G401.6 (cell line): ENCODE results near the gene ADGRD1.

Experiments used
- FAIRE-seq: peaks from 2 replicates; lab custom pipeline; 2012; peaks lifted over from hg19 to GRCh38; lab: Jason Lieb, UNC

The ADGRD1 gene

DNA sequence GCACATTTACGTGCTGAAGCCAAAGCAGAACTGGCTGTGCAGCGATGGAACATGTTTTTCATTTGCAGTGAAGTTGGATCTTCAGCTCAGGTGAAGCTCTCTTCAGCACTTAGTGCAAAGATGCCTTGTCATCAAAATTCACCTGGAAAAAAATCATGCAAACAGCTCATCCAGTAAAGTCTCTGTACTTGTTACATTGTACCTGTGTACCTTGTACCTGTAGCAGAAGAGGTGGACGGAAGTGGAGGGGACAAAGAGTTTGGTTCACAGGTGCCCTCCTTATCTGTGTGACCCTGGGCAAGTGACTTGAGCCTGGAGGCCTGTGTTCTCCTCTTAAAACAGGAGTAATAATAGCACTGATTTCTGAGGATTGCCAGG, 54.0 kb downstream of the ADGRD1 start:
- no peak for FAIRE-seq

DNA sequence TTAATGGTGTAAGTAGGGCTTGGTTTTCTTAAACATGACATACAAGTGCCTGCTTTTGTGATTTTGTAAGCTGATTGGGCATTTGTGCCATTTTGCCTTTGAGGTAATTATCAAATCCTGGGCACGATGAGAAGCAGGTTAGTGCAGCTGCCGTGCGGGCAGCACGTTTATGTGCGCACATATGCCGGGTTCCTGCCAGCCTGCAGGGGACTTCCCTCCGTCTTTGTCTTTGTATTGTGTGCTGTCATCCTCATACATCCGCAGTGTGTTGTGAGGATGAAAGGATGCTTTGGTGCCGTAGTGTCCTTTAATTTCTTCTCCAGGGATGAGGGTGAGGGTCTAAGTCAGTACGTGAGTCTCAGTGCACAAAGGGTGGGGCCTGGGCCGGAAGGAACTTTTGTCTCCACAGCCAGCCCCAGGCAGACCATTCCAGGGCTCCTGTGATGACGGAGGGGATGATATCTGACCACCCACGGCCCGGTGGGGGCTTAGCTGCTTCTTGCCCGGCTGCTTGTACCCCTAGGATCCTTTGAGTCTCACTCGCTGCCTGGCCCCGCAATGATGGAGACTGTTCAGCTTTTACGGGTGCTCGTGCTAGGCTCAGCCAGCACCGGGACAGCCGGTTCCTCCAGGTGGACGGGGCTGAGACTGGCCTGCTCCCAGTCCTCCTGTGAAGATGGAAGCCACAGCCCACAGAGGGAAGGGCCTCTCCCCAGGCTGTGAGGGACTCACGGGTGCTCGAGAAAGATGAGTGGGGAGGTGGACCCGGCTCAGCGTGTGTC, 54.6 kb downstream of the ADGRD1 start:
- no peak for FAIRE-seq

DNA sequence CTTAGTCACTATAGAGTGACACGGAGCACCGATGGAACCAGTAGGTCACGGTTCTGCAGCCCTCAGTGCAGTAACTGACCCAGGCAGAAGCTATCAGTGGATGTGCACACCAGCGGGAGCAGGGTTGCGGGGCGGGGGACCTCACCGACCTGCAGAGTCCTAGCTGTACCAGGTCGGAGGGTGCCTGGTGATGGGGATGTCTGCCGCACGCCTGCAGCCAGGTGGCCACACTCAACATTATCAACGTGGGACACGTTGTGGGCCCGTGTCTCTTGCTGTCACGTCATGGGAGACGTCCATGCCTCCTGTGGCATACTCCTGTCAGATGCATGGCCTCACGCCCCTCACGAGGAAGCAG, 55.2 kb downstream of the ADGRD1 start:
- FAIRE-seq = no peak

DNA sequence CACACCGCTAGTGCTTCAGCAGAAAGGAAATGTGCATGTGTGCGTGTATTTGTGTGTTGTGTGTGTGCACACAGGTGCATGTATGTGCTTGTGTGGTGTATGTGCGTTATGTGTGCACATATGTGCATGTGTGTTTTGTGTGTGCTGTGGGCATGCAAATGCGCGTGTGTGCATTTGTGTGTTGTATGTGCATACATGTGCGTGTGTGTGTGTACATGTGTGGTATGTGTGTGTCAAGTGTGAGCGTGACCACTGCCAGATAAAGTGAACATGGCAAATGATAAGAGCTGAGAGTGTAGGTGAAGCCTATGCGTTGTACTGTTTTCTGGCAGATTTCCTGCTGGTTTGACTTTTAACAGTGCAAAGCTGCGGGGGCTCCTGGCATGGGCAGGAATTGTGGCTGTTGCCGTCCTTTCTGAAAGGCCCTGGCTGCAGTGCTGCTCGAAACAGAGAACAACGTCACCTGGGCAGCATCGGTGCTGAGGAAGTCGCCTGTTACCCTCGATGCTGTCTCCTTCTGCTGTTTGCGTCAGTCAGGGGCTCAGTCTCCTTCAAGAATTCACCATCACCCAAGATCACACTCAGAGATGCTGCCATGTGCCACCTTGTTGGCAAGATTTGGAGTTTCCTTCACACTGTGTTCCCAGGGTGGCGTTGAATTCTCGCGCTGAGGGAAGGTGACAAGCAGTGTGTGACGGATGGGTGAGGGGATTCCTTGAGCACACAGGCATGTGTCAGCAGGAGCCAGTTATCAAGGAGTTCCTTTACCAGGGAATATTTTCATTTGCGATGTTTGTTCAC, 56.1 kb downstream of the ADGRD1 start:
- FAIRE-seq = no peak

DNA sequence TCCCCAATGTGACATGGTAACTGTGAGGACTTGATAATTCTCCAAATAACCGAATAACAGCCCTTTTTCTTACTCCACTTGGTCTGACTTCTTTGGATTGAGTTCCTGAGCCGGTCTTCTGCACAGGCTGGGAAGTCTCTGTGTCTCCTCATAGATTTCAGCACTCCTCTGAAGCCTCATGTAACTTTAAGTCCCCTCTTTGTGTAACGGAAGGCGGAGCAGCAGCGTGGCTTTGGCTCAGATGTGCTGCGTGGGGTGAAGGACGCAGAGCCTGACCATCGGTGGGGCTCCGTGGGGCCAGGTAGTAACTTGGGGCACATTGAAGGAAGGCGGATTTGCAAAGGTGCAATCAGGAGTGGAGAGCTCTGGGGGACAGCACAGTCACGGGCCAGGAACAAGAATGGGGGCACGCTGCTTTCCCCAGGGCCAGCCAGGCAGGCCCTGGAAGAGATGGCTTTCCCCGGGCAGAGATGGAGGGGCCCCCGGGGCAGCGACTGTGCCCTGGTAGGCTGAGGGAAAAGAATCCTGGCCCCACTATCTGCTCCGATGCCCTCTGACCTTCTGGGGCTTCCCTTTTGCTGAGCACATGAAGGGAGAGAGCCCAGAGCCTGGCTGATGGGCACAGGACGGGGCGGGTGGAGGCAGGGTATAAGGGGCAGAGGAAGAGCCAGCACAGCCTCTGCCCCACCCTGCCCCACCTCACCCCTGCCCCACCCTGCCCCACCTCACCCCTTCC, 56.9 kb downstream of the ADGRD1 start:
- FAIRE-seq = no peak

DNA sequence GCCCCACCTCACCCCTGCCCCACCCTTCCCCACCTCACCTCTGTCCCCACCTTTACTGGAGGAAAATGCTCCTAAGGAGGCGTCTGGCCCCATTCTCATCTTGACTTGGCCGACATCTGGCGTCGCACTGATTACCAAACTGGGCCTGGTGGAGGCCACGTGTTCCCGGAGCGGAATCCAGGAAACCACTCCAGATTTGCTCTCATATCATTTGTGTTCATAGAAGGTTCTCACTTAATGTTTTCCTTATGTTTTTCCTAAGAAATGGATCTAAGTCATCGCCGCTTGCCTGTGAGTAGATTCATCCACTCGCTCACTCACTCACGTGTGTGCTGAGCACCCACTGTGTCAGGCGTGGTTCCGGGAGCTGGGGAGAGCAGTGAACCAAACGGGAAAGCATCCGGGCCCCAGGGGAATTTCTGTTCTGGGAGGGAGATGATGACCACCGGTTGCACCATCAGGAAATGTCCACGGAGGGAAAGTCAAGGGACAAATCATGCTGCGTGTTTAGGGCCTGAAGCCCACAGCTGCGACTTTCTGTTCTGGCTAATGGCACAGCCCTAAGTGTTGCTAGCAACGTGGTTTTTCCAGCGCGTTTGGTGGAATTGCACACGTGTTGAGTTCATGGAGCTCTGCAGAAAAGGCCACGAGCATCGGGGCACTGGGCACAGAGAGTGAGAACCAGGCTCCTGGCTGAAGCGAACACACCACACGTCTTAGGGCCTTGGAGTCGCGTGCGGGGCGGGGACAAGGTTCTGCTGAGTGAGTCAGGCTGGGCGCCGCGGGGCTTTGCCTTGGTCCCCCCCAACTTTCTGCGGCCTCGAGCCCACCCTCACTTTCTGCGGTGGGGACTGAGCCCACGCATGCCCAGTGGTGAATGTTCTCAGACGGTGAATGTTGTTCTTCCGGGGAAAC, 57.7 kb downstream of the ADGRD1 start:
- FAIRE-seq = no peak

DNA sequence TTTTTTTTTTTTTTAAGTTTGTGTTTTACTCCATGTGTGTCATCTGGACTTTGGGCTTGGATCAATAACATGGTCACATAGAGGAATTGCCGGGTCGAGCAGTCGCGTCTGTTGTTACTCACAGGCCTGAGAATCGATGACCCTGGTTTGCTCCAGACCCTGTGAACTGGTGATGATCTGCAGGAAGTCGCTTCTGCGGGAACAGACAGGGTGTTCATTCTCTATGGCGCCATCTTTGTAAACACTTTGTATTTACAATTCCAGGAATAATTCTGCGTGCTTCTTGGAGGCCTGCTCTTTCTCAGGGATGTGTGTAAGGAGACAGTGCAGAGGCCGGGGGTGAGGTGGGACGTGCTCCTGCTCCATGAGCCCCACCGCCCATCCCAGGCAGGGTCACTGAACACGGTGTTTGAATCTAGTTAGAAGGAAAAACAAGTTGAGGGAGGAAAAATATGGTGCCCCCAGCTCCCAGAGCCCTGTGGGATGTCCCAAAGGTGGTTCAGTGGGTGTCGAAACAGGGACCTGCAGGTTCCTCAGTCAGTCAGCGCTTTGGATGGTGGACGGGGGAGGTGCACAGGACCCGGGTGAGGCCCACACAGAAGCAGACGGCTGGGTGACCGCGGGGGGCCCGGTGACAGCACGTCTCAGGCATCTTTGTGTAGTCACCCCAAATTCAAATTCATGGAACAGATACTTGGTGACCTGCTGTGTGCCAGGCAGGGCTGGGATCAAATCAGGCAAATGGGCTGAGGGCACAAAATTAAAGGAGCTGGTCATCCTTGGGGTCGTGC, 58.8 kb downstream of the ADGRD1 start:
- FAIRE-seq = no peak

DNA sequence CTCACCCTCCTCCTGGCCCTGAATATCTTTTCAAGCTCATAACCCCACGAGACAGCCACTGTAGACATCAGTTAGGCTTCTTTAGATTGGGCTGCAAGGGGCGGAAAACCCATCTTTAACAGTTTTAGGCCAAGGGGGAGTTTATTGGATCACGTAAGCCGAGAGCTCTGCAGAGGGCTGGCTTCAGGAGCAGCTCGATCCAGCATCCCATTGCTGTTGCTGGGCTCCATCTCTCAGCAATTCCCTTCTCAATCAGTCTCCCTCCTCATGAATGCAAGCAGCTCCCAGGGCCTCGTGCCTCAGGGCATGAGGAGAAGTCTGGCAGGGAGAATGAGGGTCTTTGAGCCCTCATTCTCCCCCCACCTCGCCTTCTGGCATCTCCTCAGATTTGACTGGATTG, 59.4 kb downstream of the ADGRD1 start:
- no peak for FAIRE-seq

DNA sequence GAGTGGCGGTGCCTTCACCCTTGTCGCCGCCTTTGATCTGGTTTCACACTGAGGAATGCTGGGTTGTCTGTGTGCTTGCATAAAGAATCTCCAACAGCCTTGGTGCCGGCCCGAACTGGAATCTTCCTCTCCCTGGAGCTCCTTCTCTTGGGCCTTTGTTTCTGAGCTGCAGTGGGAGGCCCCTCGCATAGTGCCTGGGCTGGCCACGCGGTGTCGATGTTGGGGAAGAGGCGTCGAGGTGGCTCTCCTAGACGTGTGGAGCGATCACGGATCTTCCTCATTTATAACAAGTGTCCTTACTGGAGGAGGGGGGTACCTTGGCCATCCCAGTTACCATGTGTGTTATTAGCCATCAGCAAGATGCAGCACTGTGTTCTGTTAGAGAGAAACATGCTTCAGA, 60.6 kb downstream of the ADGRD1 start:
- FAIRE-seq = no peak

DNA sequence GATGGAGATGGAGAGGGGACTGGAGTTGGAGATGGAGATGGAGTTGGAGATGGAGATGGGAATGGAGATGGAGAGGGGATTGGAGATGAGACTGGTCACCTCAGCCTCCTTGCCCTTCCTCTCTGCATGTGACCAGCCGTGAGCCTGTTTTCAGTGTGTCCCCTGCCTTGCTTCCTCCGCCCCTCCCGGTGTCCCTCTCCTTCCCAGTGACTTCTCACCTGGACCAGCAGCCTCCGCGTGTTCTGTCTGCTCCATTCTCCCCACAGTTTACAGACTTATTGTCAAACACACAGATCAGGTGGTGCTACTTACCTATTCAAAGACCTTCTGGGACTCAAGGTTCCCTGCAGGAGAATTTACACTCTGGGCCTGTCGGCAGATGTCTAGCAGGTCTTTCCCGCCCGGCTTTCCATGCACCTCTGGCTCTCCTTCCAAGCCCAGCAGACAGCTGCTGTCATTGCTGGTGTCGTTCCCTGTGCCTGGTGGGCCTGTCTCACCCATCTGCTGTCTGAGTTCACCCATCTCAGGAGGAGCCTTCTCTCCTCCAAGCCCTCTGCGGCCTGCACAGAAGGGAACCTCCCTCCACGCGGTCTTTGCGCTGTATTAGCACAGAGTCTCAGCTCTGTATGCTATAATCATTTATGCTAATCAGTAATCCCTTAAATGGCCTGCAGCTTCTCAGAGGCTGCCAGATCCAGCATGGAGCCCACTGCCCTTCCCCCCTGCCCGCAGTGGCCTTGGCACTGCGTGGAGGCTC, 62.1 kb downstream of the ADGRD1 start:
- no peak for FAIRE-seq

DNA sequence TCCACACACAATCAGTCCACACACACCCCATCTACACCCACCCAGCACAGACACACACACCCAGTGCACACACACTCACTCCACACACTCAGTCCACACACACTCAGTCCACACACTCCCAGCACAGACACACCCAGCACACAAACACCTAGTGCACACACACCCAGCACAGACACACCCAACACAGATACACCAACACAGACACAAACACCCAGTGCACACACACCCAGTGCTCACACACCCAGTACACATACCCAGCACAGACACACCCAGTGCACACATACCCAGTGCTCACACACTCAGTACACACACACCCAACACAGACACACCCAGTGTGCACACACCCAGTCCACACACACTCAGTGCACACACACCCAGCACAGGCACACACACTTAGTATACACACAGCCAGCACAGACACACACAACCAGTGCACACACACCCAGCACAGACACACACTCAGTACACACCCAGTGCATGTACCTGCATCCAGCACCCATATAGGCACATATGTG, 63.8 kb downstream of the ADGRD1 start:
- FAIRE-seq = no peak

DNA sequence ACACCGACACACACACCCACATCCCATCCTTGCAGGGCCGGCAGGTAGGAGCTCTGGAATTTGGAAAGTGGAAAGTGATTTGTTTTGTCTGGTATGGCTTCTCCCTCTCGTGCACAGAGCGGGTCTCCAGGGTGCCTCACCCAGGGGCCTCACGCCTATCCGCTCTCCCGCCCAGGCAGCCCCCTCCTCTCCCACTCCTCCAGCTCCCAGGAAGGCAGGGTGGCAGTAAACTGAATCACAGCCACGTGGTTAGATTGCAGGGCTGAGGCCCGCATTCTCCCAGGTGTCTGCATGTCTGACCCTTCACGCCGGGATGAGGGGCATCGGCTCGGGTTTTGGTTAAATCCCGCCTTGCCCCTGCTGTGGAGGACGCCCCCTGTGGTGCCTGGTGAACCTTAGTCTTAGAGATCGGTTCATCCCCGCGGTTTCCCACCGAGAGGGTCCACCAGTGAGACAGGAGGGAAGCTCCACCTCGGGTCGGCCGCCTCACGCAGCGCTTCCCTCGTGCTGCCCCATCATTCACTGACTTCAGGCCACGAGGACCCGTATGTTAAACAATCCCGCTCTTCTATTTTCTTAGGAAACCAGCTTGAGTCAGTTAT, 64.4 kb downstream of the ADGRD1 start:
- no peak for FAIRE-seq

DNA sequence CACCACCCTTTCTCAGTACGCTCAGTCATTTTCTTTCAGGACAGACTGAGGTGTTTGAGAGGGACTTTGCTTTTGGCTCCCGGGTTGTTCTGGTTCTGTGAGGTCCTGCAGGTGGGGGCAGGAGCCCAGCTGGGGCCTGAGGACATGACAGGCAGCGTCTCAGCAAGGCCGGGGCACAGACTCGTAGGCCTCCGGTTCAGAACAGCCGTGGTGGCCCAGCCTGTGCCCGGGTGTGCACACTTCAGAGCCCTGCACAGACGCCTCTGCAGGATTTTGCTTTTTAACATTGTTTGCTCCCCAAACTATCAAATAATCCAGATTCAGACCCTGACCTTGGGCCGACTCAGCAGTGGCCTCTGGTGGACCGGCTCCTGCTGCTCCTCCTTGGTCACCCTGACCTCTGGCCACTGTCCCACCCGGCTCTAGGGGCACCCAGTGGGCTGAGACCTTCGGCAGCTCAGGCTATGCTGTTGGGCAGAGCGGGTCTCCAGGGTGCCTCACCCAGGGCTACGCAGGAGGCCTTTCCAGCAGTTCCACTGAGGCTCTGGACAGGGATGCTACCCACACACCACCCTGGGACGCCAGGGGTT, 65.2 kb downstream of the ADGRD1 start:
- FAIRE-seq = no peak

DNA sequence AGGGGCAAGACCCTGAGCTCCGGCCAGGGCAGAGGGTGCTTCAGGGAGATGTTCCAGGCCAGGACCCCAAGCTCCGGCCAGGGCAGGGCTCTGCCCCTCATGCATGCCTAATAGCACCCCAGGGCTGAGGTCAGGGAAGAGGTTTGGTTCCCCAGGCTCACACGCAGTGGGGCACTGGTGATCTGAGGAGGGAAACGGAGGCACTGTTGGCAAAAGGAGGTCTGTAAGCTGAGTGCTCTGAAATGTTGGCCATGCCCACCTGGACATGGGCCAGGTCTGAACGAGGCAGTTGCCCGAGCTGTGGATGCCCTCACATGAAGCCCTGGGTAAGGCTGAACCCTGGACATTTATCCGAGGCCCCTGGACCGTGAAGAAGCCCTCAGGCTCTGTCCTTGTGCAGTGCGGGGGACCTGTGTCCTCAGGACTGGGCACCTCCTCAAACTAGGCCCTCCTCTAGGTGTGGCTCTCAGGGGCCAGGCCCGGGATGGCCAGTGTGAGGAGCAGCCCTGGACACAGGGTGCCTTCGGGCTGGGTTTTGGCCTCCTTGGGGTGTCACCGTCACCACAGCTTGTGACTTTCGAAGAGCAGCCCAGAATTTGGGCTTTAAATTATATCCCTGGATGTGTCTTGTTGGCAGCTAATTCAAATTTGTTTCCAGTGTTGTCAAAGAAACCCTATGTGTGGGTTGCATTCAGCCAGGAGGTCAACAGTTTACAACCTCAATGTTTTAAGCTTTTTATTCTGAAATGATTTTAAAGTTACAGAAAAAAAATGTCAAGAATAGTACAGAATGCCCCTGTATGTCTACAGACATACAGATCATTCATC, 66.8 kb downstream of the ADGRD1 start:
- FAIRE-seq = no peak

DNA sequence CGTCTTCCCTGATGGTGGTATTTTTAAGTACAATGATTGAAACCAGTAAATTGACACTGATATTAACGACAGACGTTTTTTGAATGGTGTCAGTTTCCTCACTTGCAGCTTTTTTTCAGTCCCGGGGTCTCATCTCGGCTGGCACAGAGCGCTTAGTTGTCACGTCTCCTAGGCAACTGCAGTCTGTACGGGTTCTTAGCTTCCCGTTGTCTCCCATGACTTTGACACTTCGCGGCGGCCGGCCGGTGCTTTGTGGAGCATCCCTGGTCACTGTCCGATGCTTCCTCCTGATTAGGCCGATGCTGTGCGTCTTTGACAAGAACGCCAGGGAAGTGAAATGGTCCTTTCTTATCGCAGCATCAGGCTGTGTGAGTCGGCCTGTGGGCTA, 67.4 kb downstream of the ADGRD1 start:
- no peak for FAIRE-seq

DNA sequence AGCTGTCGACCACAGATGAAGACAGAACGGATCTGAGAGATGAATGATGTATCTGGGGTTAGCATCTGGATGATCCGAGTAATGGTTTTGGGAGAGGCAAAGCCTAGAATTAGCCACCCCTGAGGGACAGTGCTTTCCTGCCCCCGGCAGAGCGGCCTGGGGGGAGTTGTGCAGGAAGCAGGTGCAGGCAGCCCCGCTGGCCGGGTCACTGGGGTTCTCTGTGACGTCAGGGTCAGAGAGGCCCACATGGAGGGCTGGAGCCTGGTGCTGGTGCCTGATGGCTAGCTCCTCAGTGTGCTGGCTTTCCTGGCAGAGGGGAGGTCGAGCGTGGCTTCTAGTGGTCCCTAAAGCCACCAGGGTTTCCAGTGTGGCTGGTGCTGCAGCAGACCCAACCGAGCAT, 70.3 kb downstream of the ADGRD1 start:
- no peak for FAIRE-seq

DNA sequence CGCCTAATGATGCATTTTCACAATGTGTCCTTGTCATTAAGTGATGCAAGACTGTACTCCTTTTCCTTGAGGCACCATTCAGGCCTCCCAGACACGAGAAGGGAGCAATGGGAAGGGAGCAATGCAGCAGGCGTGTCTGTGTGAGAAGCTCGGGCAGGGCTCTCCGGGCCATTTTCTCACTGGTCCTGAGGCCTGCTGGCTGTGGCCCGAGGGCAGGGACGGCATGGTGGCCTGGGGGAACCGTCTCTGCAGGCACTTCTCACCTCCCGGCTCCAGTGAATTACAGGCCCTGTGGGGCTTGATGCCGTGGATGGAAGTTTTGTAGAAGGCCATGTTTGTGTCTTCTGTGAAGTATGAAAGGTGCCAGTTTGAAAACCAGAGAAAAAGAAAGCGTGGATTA, 71.0 kb downstream of the ADGRD1 start:
- no peak for FAIRE-seq

DNA sequence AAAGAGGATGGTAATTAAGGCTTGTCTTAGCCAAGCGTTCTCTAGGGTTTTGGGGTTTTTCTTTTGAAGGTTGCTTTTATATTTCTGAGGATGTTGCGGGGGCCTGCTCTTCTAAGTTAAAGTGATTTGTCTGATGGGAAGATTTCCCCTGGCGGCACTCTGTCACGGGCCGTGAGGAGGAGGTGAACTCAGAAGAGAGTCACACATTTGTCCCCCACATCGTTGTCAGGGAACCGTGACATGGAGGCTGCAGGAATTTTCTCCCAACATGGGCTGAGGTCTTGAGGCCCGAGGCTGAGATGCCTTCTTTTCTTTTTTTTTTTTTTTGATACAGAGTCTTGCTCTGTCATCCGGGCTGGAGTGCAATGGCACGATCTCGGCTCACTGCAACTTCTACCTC, 71.5 kb downstream of the ADGRD1 start:
- no peak for FAIRE-seq
